ENCODE data around the gene NET1.

The NET1 gene

GRCh38 chr10:5412277-5412941, at the start of gene NET1:
Gene NET1 (plus strand): TSS chr10:5412557. CDS start chr10:5412693, 136 bp downstream.
- TF ChIP-seq CTCF (IDR thresholded peaks at IDR 0.05; ENCODE audit: low read depth, low read length, missing control alignments): no peak
- H3K4me3 ChIP-seq (ENCODE audit: low read depth, low read length): peak within 1 kb of the TSS; percentile 73
- DNase-seq (ENCODE audit: low read depth): peak; percentile 70
- in situ Hi-C loops (cut with HindIII; ENCODE audit: low sequenced_read_pairs): no loop called here

DNA sequence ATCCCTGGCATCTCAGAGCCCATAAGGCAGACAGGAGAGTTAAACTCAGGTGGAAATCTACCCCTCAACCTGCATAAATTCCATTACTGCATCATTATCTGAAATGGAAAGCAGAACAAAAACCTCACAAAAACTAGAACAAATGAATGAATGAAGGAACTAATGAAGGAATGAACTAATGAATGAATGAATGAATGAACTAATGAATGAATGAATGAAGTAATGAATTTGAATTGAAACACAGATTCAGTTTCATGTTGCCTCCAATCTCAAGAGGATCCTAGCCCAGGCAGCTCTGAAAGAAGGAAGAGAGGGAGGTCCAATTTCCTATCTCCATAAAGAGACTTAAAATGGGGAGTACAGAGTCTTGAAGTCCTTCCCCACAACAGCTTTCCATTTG, 49.5 kb upstream of the NET1 start:
- no peak for DNase-seq (ENCODE audit: low read depth)
- H3K4me3 ChIP-seq (ENCODE audit: low read depth, low read length): no peak overlapping the region
- no peak for TF ChIP-seq CTCF (IDR thresholded peaks at IDR 0.05; ENCODE audit: low read depth, low read length, missing control alignments)
- in situ Hi-C loops (cut with HindIII; ENCODE audit: low sequenced_read_pairs): no loop called here

DNA sequence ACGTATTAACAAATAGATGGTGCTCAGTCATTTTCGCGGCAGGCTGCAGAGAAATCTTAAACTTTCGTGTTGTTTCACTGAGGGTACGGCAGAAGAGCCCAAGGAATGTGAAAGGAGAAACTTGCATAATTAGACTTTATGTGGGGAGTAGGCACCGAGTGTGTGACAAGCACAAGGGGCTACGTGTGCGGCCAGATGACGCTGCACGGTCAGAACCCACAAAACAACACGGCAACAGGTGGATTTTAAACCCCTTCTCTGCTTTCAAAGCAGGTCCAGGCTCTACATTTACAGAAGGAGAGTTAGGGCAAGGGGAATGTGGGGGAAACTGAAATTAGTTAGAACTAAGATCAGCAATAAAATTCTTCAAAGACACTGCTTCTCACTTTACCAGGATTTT, 48.0 kb upstream of the NET1 start:
- DNase-seq (ENCODE audit: low read depth): no peak
- TF ChIP-seq CTCF (IDR thresholded peaks at IDR 0.05; ENCODE audit: low read depth, low read length, missing control alignments): no peak
- in situ Hi-C loops (cut with HindIII; ENCODE audit: low sequenced_read_pairs): no loop called here
- H3K4me3 ChIP-seq (ENCODE audit: low read depth, low read length): no peak overlapping the region

- TF ChIP-seq CTCF (IDR thresholded peaks at IDR 0.05; ENCODE audit: low read depth, low read length, missing control alignments): no peak
- no peak within 1 kb of the TSS for H3K4me3 ChIP-seq (ENCODE audit: low read depth, low read length)
- in situ Hi-C loops (cut with HindIII; ENCODE audit: low sequenced_read_pairs): no loop called here
- DNase-seq (ENCODE audit: low read depth): no peak
Measured at GRCh38 chr10:5364890-5365338, 47.4 kb upstream of the NET1 start, which contains the start of gene UCN3. Gene UCN3 (plus strand): TSS chr10:5364966. CDS start chr10:5373721, 8,755 bp downstream.

- DNase-seq (ENCODE audit: low read depth): no peak
- H3K4me3 ChIP-seq (ENCODE audit: low read depth, low read length): no peak overlapping the region
- no peak for TF ChIP-seq CTCF (IDR thresholded peaks at IDR 0.05; ENCODE audit: low read depth, low read length, missing control alignments)
- in situ Hi-C loops (cut with HindIII; ENCODE audit: low sequenced_read_pairs): no loop called here
Measured at GRCh38 chr10:5365928-5366327, 46.4 kb upstream of the NET1 start.

GRCh38 chr10:5369362-5370158, 42.8 kb upstream of the NET1 start:
- H3K4me3 ChIP-seq (ENCODE audit: low read depth, low read length): no peak overlapping the region
- DNase-seq (ENCODE audit: low read depth): no peak
- TF ChIP-seq CTCF (IDR thresholded peaks at IDR 0.05; ENCODE audit: low read depth, low read length, missing control alignments): no peak
- in situ Hi-C loops (cut with HindIII; ENCODE audit: low sequenced_read_pairs): no loop called here

Data from astrocyte of the cerebellum (primary cell).